MM.1S (cell line): ENCODE measurements around the gene PLEKHA5.
"Not testable (repeated sequence)": the region's sequence is repeated elsewhere in the genome, so short reads cannot be mapped to it uniquely, and the experiment has no call there.

Source experiments
- DNase-seq: peaks from one replicate; pipeline ENCODE4 v3.0.0-alpha.2; 2015
- H2AFZ ChIP-seq: fragments of 300-600 bp; sonication (generic); 2 replicates; pipeline ENCODE4 v1.6.0; 2016; ENCODE audit warnings: antibody characterized with exemption, low read length
- H3F3A ChIP-seq: fragments of 300-600 bp; sonication (generic); 2 replicates; pipeline ENCODE4 v1.6.1; 2016; ENCODE audit warnings: mild to moderate bottlenecking, antibody characterized with exemption, low read length, moderate library complexity, mixed read lengths; ENCODE audit not compliant: insufficient read depth
- H3K27ac ChIP-seq: fragments of 300-600 bp; sonication (generic); 2 replicates; pipeline ENCODE4 v1.5.1; 2016; ENCODE audit warnings: mild to moderate bottlenecking, low read length
- H3K27me3 ChIP-seq: fragments of 300-600 bp; sonication (generic); replicated peaks from 2 replicates; pipeline ENCODE4 v1.6.0; 2016; ENCODE audit warnings: low read length; ENCODE audit not compliant: insufficient read depth
- H3K36me3 ChIP-seq: fragments of 300-600 bp; sonication (generic); replicated peaks from 2 replicates; pipeline ENCODE4 v1.6.1; 2016; ENCODE audit warnings: mild to moderate bottlenecking, low read length, mixed read lengths; ENCODE audit not compliant: insufficient read depth
- H3K4me1 ChIP-seq: fragments of 300-600 bp; sonication (generic); 2 replicates; pipeline ENCODE4 v1.6.1; 2016; ENCODE audit warnings: low read length, mixed read lengths
- H3K4me2 ChIP-seq: fragments of 300-600 bp; sonication (generic); 2 replicates; pipeline ENCODE4 v1.6.0; 2016; ENCODE audit warnings: low read depth, low read length
- H3K4me3 ChIP-seq: fragments of 300-600 bp; sonication (generic); 2 replicates; pipeline ENCODE4 v1.5.1; 2016; ENCODE audit warnings: low read length, mixed read lengths
- H3K79me2 ChIP-seq: fragments of 300-600 bp; sonication (generic); 2 replicates; pipeline ENCODE4 v1.6.1; 2016; ENCODE audit warnings: mixed run types, low read length, mixed read lengths
- H3K9ac ChIP-seq: fragments of 300-600 bp; sonication (generic); 2 replicates; pipeline ENCODE4 v1.6.1; 2016; ENCODE audit warnings: low read length, mixed read lengths
- H3K9me2 ChIP-seq: fragments of 300-600 bp; sonication (generic); replicated peaks from 2 replicates; pipeline ENCODE4 v1.6.1; 2016; ENCODE audit warnings: mild to moderate bottlenecking, low read length, mixed read lengths; ENCODE audit not compliant: insufficient read depth
- H3K9me3 ChIP-seq: fragments of 300-600 bp; sonication (generic); replicated peaks from 2 replicates; pipeline ENCODE4 v1.6.1; 2016; ENCODE audit warnings: mild to moderate bottlenecking, low read length, mixed read lengths; ENCODE audit not compliant: insufficient read depth
- H4K20me1 ChIP-seq: fragments of 300-600 bp; sonication (generic); 2 replicates; pipeline ENCODE4 v1.6.1; 2016; ENCODE audit warnings: mild to moderate bottlenecking, low read length, moderate library complexity, mixed read lengths; ENCODE audit not compliant: insufficient read depth
- CTCF ChIP-seq: fragments of 300-600 bp; sonication (generic); IDR thresholded peaks from 2 replicates; pipeline ENCODE4 v1.5.1; 2016; ENCODE audit warnings: antibody characterized with exemption, low read length, mixed read lengths
- EZH2 ChIP-seq: fragments of 300-600 bp; sonication (generic); optimal IDR thresholded peaks from 2 replicates; pipeline ENCODE3; 2017; ENCODE audit warnings: low read depth, mild to moderate bottlenecking, antibody characterized with exemption, low read length, mixed read lengths
- EZH2phosphoT487 ChIP-seq: fragments of 300-600 bp; sonication (generic); IDR thresholded peaks from 2 replicates; pipeline ENCODE4 v1.6.1; 2018; ENCODE audit warnings: antibody characterized with exemption, low read length

The PLEKHA5 gene

DNA sequence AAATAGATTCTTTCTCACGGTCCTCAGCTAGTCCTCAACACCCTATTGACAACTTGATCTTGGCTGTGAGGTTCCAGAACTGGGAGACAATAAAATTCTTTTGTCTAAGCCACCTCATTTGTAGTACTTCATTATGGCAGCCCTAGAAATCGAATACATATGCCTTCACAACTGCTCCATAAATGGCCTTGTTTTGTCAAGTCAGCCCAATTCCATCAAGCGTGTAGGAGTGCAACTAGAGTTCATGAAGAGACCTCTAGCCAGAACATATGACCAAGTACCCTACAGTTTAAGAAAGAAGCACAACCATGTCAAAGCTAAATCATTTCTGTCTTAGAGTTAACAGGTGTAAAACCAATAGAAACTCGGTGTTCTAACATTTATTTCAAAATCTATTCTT lies 45.0 kb upstream of the PLEKHA5 start:
- Histone ChIP-seq H4K20me1 (no peaks in the 10 kb centered on the region), H3K79me2 (no peaks in the 10 kb centered on the region), H3K9me2 (no peaks in the 10 kb centered on the region), H3K4me3 (no peak overlapping the region), H3K27me3 (peaks cover 30% of the 10 kb centered on the region), H3K4me2 (no peak overlapping the region), H3K9ac (no peak overlapping the region), H3K36me3 (no peaks in the 10 kb centered on the region), H3K4me1 (no peaks in the 10 kb centered on the region), H3K27ac (no peak overlapping the region), H3K9me3 (no peaks in the 10 kb centered on the region), H2AFZ (no peak overlapping the region), H3F3A (no peaks in the 10 kb centered on the region)
- DNase-seq: no peak
- TF ChIP-seq EZH2 (no peak), CTCF (no peak), EZH2phosphoT487 (no peak)

- Histone ChIP-seq H3K27ac (no peak overlapping the region), H3K27me3 (peaks cover 30% of the 10 kb centered on the region), H3K4me2 (no peak overlapping the region), H3K36me3 (no peaks in the 10 kb centered on the region), H4K20me1 (no peaks in the 10 kb centered on the region), H3K4me1 (no peaks in the 10 kb centered on the region), H3K9me2 (no peaks in the 10 kb centered on the region), H2AFZ (no peak overlapping the region), H3K9ac (no peak overlapping the region), H3F3A (no peaks in the 10 kb centered on the region), H3K79me2 (no peaks in the 10 kb centered on the region), H3K4me3 (no peak overlapping the region), H3K9me3 (no peaks in the 10 kb centered on the region)
- no peak for DNase-seq
- TF ChIP-seq CTCF (no peak), EZH2 (no peak), EZH2phosphoT487 (no peak)
Observed at GRCh38 chr12:19085090-19085489, 44.4 kb upstream of the PLEKHA5 start.

DNA sequence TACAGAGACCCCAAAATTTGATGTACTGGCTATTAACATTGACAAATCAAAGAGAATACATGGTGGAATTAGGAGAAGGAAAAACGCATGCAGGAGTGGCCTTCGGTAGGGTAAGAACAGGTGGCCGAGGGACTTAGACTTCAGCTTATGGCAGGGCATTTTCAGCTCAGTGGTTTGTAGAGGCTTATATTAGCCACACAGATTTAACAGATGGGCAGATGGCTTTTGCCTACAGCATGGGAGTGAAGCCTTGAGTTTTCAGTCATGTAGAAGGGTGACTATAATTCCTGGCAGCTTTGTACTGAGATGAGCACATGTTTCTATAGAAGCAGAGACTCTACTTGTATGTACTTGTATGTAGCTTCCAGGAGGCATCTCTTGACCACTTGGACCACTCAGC lies 40.9 kb upstream of the PLEKHA5 start:
- TF ChIP-seq EZH2: no peak
- no peak for TF ChIP-seq EZH2phosphoT487
- TF ChIP-seq CTCF: no peak
- DNase-seq: no peak
- no peaks in the 10 kb centered on the region for H3F3A ChIP-seq
- no peak overlapping the region for H3K4me3 ChIP-seq
- H3K9ac ChIP-seq: no peak overlapping the region
- H3K9me3 ChIP-seq: no peaks in the 10 kb centered on the region
- H3K9me2 ChIP-seq: no peaks in the 10 kb centered on the region
- H3K27me3 ChIP-seq: peaks cover 11% of the 10 kb centered on the region; the same call in 1 of the 2 replicates
- no peak overlapping the region for H2AFZ ChIP-seq
- H3K79me2 ChIP-seq: no peaks in the 10 kb centered on the region
- H3K4me1 ChIP-seq: no peaks in the 10 kb centered on the region
- H4K20me1 ChIP-seq: no peaks in the 10 kb centered on the region
- H3K4me2 ChIP-seq: no peak overlapping the region
- no peaks in the 10 kb centered on the region for H3K36me3 ChIP-seq
- H3K27ac ChIP-seq: no peak overlapping the region

DNA sequence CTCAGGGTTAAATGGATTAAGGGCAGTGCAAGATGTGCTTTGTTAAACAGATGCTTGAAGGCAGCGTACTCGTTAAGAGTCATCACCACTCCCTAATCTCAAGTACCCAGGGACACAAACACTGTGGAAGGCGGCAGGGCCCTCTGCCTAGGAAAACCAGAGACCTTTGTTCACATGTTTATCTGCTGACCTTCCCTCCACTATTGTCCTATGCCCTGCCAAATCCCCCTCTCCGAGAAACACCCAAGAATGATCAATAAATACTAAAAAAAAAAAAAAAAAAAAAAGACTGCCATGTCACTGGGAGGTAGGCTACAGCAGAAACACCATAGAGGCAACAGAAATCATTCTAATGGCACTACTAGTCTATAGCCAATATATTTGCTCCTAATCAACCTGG lies 37.1 kb upstream of the PLEKHA5 start:
- H3K79me2 ChIP-seq, H3K9ac ChIP-seq, H3K9me3 ChIP-seq, H2AFZ ChIP-seq, H3K4me3 ChIP-seq, H3K27ac ChIP-seq, H3K4me1 ChIP-seq, DNase-seq, H3K27me3 ChIP-seq, H3K36me3 ChIP-seq, H3K4me2 ChIP-seq, H3F3A ChIP-seq, H4K20me1 ChIP-seq, H3K9me2 ChIP-seq: not testable (repeated sequence)
